GM12878 (cell line): ENCODE measurements around the gene TPCN2. TPM values are rescaled to one million over a fixed set of nuclear protein-coding genes. Genes with fewer than 3 reads are reported as not detected.

Experiments used
- ATAC-seq: fragments of 200-7000 bp; cut with Tn5 transposase; 3 replicates; pipeline ENCODE4 v1.9.1; 2020; ENCODE audit warnings: mild to moderate bottlenecking, moderate library complexity
- BruUV-seq: library from RNA; stranded (reverse); fragments of 400-500 nt; replicated peaks from 2 replicates; lab custom pipeline; 2021; lab: Mats Ljungman, UMichigan
- CTCF ChIA-PET: fragments of 300-600 bp; sonication (Branson Sonifier 250); formaldehyde crosslinking; extraction: SDS; loops from one replicate; lab custom pipeline; 2021; ENCODE audit warnings: inconsistent platforms; lab: Yijun Ruan, JAX
- POLR2A ChIA-PET: fragments of 350-600 bp; formaldehyde crosslinking; extraction: SDS; loops from one replicate; lab custom pipeline; 2021; ENCODE audit warnings: inconsistent platforms; lab: Charles Lee
- RAD21 ChIA-PET: fragments of 300-600 bp; sonication (Branson Sonifier 250); formaldehyde crosslinking; loops from one replicate; lab custom pipeline; 2023; ENCODE audit warnings: antibody characterized with exemption; ENCODE audit not compliant: unreplicated experiment; lab: Charles Lee
- SMC1A ChIA-PET: fragments of 300-600 bp; sonication (Branson Sonifier 250); formaldehyde crosslinking; loops from one replicate; lab custom pipeline; 2023; ENCODE audit not compliant: unreplicated experiment, uncharacterized antibody; lab: Charles Lee
- DNase-seq: peaks from one replicate; pipeline ENCODE4 v3.0.0-alpha.2; 2011; ENCODE audit warnings: low read depth, low spot score
- FAIRE-seq: peaks from 3 replicates; lab custom pipeline; 2011; peaks lifted over from hg19 to GRCh38; lab: Jason Lieb, UNC
- H2AFZ ChIP-seq: 2 replicates; pipeline ENCODE4 v1.6.0; 2011; ENCODE audit warnings: low read depth, low read length, control low read depth; ENCODE audit not compliant: control insufficient read depth
- H3K27ac ChIP-seq: 2 replicates; pipeline ENCODE4 v1.5.1; 2011; ENCODE audit warnings: control low read depth; ENCODE audit not compliant: control insufficient read depth, insufficient read depth
- H3K27me3 ChIP-seq, 2 experiments: replicated peaks in 1 of 2; 2 replicates each; pipeline versions ENCODE4 v1.6.0 to v1.6.1; 2011; ENCODE audit warnings: low read length in 1 of 2; ENCODE audit not compliant: control insufficient read depth in 2 of 2, insufficient read depth in 2 of 2
- H3K36me3 ChIP-seq, 2 experiments: 2 replicates each; pipeline ENCODE4 v1.5.1; 2011; ENCODE audit warnings: low read length in 1 of 2; ENCODE audit not compliant: control insufficient read depth in 2 of 2, insufficient read depth in 2 of 2
- H3K4me1 ChIP-seq: 2 replicates; pipeline ENCODE4 v1.6.1; 2011; ENCODE audit warnings: mild to moderate bottlenecking, low read length, moderate library complexity, mixed read lengths; ENCODE audit not compliant: control insufficient read depth, insufficient read depth
- H3K4me2 ChIP-seq: 2 replicates; pipeline ENCODE4 v1.6.0; 2011; ENCODE audit warnings: control low read depth; ENCODE audit not compliant: control insufficient read depth, insufficient read depth
- H3K4me3 ChIP-seq: fragments of 200-600 bp; sonication (generic); 2 replicates; pipeline ENCODE4 v1.5.1; 2016
- H3K79me2 ChIP-seq: 2 replicates; pipeline ENCODE4 v1.6.0; 2011; ENCODE audit warnings: low read length; ENCODE audit not compliant: control insufficient read depth, insufficient read depth
- H3K9ac ChIP-seq: 2 replicates; pipeline ENCODE4 v1.8.0; 2011; ENCODE audit warnings: low read length, control low read depth, mixed read lengths; ENCODE audit not compliant: control insufficient read depth, insufficient read depth
- H3K9me3 ChIP-seq: replicated peaks from 3 replicates; pipeline ENCODE4 v1.5.1; 2011; ENCODE audit warnings: mild to moderate bottlenecking, low read length; ENCODE audit not compliant: control insufficient read depth, insufficient read depth
- H4K20me1 ChIP-seq: 2 replicates; pipeline ENCODE4 v1.6.0; 2011; ENCODE audit not compliant: control insufficient read depth, insufficient read depth
- CBX5 ChIP-seq: sonication (generic); IDR thresholded peaks from 2 replicates; pipeline ENCODE4 v1.6.1; 2016; ENCODE audit warnings: low read depth, moderate library complexity, mild to moderate bottlenecking, inconsistent platforms
- EGR1 ChIP-seq, 2 experiments: IDR thresholded peaks; 1 replicate in 1 of 2; 2 replicates in 1 of 2; pipeline ENCODE4 v1.6.1; 2011 to 2012; ENCODE audit warnings: low read depth in 2 of 2, low read length in 2 of 2, borderline replicate concordance in 1 of 2, mild to moderate bottlenecking in 1 of 2, moderate library complexity in 1 of 2
- MTA2 ChIP-seq: fragments of 450-650 bp; IDR thresholded peaks from 2 replicates; pipeline ENCODE4 v1.6.1; 2016; ENCODE audit warnings: low read depth, mild to moderate bottlenecking, moderate library complexity
- NR2C1 ChIP-seq: fragments of 450-650 bp; IDR thresholded peaks from 2 replicates; pipeline ENCODE4 v1.6.1; 2017; ENCODE audit warnings: antibody characterized with exemption, mild to moderate bottlenecking, moderate library complexity
- NR2F1 ChIP-seq: fragments of 450-650 bp; conservative IDR thresholded peaks from 2 replicates; pipeline ENCODE4 v1.6.1; 2017; ENCODE audit warnings: mild to moderate bottlenecking
- RCOR1 ChIP-seq: conservative IDR thresholded peaks from 2 replicates; pipeline ENCODE4 v1.6.1; 2012; ENCODE audit warnings: low read depth, low read length, improper control_type of control experiment
- RELA ChIP-seq: fragments of 450-650 bp; IDR thresholded peaks from 2 replicates; pipeline ENCODE4 v1.8.0; 2014; ENCODE audit warnings: borderline replicate concordance; ENCODE audit not compliant: partially characterized antibody
- SPI1 ChIP-seq: IDR thresholded peaks from 2 replicates; pipeline ENCODE4 v1.6.1; 2011; ENCODE audit warnings: low read depth, mild to moderate bottlenecking, low read length, moderate library complexity, borderline replicate concordance; ENCODE audit not compliant: insufficient read depth
- WGBS: methylation state at CpG from one replicate; pipeline ENCODE4 v1.1.6; 2016; ENCODE audit warnings: low lambda C conversion rate; ENCODE audit not compliant: insufficient replicate concordance, insufficient coverage; ENCODE audit errors: missing lambda C conversion rate; 5-methylcytosine and 5-hydroxymethylcytosine counted together
- in situ Hi-C: fragments of 300-500 bp; cut with MboI; formaldehyde crosslinking; loops from 9 replicates; pipeline ENCODE4 v1.14.3; 2018; ENCODE audit warnings: mixed read lengths
- intact Hi-C: fragments of 100-400 bp; cut with micrococcal nuclease; formaldehyde crosslinking; loops from one replicate; pipeline ENCODE4 v1.14.2; 2022; ENCODE audit not compliant: unreplicated experiment
- polyA plus RNA-seq, 11 experiments: library from polyadenylated mRNA; depleted of rRNA in 4 of 11; unstranded in 6 of 11; stranded (reverse) in 5 of 11; fragments of >200 nt; fragmentation: Nextera tagmentation in 4 of 11; fragmentation: Illumina TruSeq in 1 of 11; extraction: Ambion mirVana in 4 of 11; extraction: Trizol in 1 of 11; gene quantifications; 1 replicate in 1 of 11; 2 replicates in 10 of 11; pipeline versions ENCODE4 v1.2.1 to v1.2.3, GENCODE V29; 2011 to 2016; ENCODE audit warnings: inconsistent platforms in 2 of 11, missing spikeins in 2 of 11, low read depth in 1 of 11
- total RNA-seq, 4 experiments: library from RNA; depleted of rRNA in 3 of 4; stranded (reverse); fragments of >200 nt in 3 of 4; fragmentation: Illumina TruSeq in 1 of 4; extraction: Trizol in 1 of 4; gene quantifications; 2 replicates each; pipeline versions ENCODE4 v1.2.1 to v1.2.3, GENCODE V29; 2013 to 2021
- TF ChIP-seq, protein P1 (sequence below): fragments of 450-650 bp; IDR thresholded peaks from 2 replicates; pipeline ENCODE4 v1.6.1; 2016; ENCODE audit warnings: mild to moderate bottlenecking, moderate library complexity, borderline replicate concordance

The TPCN2 gene
- total and polyA plus RNA-seq, 10 of the 15 experiments (the other 5 are each of a cell fraction or from before 2014, with no cell fraction given) = 1.7 to 18.4 (median 8.4) TPM

DNA sequence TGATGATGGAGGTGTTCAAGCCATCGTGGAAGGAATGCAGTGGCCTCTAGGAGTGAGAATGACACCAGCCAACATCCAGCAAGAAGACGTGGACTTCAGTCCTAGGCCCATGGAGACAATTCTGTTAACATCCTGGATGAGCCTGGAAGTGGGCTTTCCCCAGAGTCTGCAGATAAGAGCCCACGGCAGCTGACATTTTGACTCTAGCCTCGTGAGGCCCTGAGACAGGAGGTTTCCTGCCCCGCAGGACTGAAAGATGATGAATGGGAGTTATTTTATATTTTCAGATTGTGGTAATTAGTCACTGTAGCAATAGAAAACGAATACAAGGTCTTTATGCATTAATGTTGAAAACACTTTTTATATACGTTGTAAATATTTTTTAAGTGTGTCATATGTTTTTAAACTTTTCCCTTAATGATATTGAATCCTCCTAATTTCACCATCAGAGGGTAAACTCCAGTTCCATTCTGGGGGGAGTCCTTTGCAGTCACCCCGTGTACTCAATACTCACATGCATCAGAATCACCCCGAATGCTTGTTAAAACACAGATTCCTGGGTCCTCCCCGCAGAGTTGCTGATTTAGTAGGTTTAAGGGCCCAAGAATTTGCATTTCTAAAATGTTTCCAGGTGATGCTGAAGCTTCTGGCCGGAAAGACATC lies 570 bp upstream of the TPCN2 start:
- CTCF ChIA-PET = interaction anchor here (1.2 to 1.4 kb wide), 2 partner anchors 10 to 42 kb away, joined by 3 to 6 read pairs; no protein-coding TSS in a partner anchor
- ATAC-seq = no peak
- Histone ChIP-seq H3K27ac (no peak overlapping the region; the same call in 1 of the 2 replicates), H3K27me3 (no peaks in the 10 kb centered on the region), H3K79me2 (peaks cover 41% of the 10 kb centered on the region), H2AFZ (peak overlapping the region; percentile 74), H3K9ac (no peak overlapping the region), H3K4me2 (peak overlapping the region; percentile 84), H4K20me1 (no peaks in the 10 kb centered on the region; the same call in 1 of the 2 replicates), H3K4me1 (peaks cover 27% of the 10 kb centered on the region), H3K4me3 (peak overlapping the region; percentile 10; the same call in 1 of the 2 replicates), H3K9me3 (no peaks in the 10 kb centered on the region), H3K36me3 (no peaks in the 10 kb centered on the region; a peak in 1 of 4 replicates)
- BruUV-seq = no TSS peak
- in situ Hi-C loops = no loop called here
- 17% methylated on average over 11 of the region's 11 CpGs for WGBS
- RAD21 ChIA-PET = interaction anchor here (0.6 to 0.7 kb wide), 2 partner anchors 9 to 205 kb away, joined by 4 read pairs; no protein-coding TSS in a partner anchor
- FAIRE-seq = no peak
- TF ChIP-seq NR2C1 (peak; percentile 41; the same call in 1 of the 2 replicates), RCOR1 (no peak)
- SMC1A ChIA-PET = no interaction called here
- intact Hi-C loops = no loop called here
- DNase-seq = no peak
- POLR2A ChIA-PET = interaction anchor here (1.0 to 1.2 kb wide), 2 partner anchors 144 to 204 kb away, joined by 4 read pairs; no protein-coding TSS in a partner anchor

DNA sequence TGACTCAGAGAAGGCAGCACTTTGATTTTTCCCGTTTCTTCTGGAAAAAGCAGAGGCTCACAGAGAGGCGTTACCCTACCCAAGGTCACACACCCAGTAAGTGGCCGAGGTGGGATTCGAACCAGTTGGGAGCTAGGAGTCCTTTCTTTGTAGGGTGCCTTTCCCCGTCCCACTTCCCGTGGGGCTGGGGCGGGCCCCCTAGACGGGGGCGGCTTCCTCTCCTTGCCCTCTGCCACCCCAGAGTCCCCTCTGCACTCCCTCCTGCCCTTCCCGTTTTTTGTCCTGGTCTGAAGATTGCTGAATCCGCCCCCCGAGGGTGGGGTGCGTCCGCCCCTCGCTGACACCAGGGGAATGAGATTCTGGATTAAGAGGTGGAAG lies 747 bp downstream of the TPCN2 start:
- TF ChIP-seq, protein P1, sequence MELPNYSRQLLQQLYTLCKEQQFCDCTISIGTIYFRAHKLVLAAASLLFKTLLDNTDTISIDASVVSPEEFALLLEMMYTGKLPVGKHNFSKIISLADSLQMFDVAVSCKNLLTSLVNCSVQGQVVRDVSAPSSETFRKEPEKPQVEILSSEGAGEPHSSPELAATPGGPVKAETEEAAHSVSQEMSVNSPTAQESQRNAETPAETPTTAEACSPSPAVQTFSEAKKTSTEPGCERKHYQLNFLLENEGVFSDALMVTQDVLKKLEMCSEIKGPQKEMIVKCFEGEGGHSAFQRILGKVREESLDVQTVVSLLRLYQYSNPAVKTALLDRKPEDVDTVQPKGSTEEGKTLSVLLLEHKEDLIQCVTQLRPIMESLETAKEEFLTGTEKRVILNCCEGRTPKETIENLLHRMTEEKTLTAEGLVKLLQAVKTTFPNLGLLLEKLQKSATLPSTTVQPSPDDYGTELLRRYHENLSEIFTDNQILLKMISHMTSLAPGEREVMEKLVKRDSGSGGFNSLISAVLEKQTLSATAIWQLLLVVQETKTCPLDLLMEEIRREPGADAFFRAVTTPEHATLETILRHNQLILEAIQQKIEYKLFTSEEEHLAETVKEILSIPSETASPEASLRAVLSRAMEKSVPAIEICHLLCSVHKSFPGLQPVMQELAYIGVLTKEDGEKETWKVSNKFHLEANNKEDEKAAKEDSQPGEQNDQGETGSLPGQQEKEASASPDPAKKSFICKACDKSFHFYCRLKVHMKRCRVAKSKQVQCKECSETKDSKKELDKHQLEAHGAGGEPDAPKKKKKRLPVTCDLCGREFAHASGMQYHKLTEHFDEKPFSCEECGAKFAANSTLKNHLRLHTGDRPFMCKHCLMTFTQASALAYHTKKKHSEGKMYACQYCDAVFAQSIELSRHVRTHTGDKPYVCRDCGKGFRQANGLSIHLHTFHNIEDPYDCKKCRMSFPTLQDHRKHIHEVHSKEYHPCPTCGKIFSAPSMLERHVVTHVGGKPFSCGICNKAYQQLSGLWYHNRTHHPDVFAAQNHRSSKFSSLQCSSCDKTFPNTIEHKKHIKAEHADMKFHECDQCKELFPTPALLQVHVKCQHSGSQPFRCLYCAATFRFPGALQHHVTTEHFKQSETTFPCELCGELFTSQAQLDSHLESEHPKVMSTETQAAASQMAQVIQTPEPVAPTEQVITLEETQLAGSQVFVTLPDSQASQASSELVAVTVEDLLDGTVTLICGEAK = 0 out of 2 replicates have a peak, but pooled peaks have one; percentile 9
- no peak for TF ChIP-seq RELA
- peak in 1 of 2 experiments; percentile 43; a peak in 1 of 3 replicates for TF ChIP-seq EGR1 (IDR thresholded peaks at IDR 0.05; ENCODE audit: borderline replicate concordance in 1 of 2, low read depth in 2 of 2, low read length in 2 of 2)
- peak; percentile 43; the same call in 1 of the 2 replicates for TF ChIP-seq MTA2
- TF ChIP-seq CBX5 = no peak
- peak; percentile 65; the same call in 1 of the 2 replicates for TF ChIP-seq SPI1
- TF ChIP-seq NR2F1 = peak; percentile 42
- DNase-seq (no peak), FAIRE-seq (no peak), ATAC-seq (peak; percentile 6)
- no TSS peak for BruUV-seq
- SMC1A ChIA-PET = no interaction called here
- Histone ChIP-seq H3K9ac (peak overlapping the region; percentile 69), H3K79me2 (peaks cover 52% of the 10 kb centered on the region), H3K4me1 (peaks cover 29% of the 10 kb centered on the region), H2AFZ (no peak overlapping the region; the same call in 1 of the 2 replicates), H3K9me3 (no peaks in the 10 kb centered on the region), H3K27ac (peak overlapping the region; percentile 59), H4K20me1 (no peaks in the 10 kb centered on the region; the same call in 1 of the 2 replicates), H3K36me3 (no peaks in the 10 kb centered on the region; a peak in 4 of 4 replicates), H3K27me3 (no peaks in the 10 kb centered on the region), H3K4me2 (peak overlapping the region; percentile 89), H3K4me3 (peak overlapping the region; percentile 94)
- in situ Hi-C loops (no loop called here), intact Hi-C loops (no loop called here)
- WGBS = 7% methylated on average over 13 of the region's 15 CpGs
- POLR2A ChIA-PET = interaction anchor here (1.9 kb wide), 1 partner anchor 10 kb away, joined by 4 read pairs; no protein-coding TSS in a partner anchor
- CTCF ChIA-PET = interaction anchor here (1.4 kb wide), 1 partner anchor 9 kb away, joined by 3 read pairs; no protein-coding TSS in a partner anchor
- RAD21 ChIA-PET = interaction anchor here (0.7 kb wide), 1 partner anchor 52 kb away, joined by 3 read pairs; no protein-coding TSS in a partner anchor
